Central memory CD8-positive, alpha-beta T cell (primary cell): Measurements from ENCODE around the gene MRE11.
A peak's percentile ranks its signal among the peaks of the same experiment; 100 is the strongest.
"Not testable (repeated sequence)": the region's sequence is repeated elsewhere in the genome, so short reads cannot be mapped to it uniquely, and the experiment has no call there.

Experiments
- ATAC-seq: fragments of 150-1000 bp; cut with Tn5 transposase; replicated peaks from 2 replicates; pipeline ENCODE4 v1.10.0; 2022; ENCODE audit warnings: mild to moderate bottlenecking, moderate FRiP score, moderate number of reproducible peaks; ENCODE audit not compliant: poor library complexity, severe bottlenecking; ENCODE audit errors: extremely low read depth
- DNase-seq, 2 donors: peaks; one replicate each; pipeline ENCODE4 v3.0.0; 2021; ENCODE audit warnings: low spot score in 2 of 2
- H3K27ac Mint-ChIP-seq: one replicate; pipeline ENCODE4 v1.8.0; 2022; ENCODE audit warnings: low read depth, mild to moderate bottlenecking, moderate library complexity, mixed read lengths
- H3K27me3 Mint-ChIP-seq: one replicate; pipeline ENCODE4 v1.8.0; 2022; ENCODE audit warnings: mixed read lengths
- H3K36me3 Mint-ChIP-seq: one replicate; pipeline ENCODE4 v1.8.0; 2022; ENCODE audit warnings: mild to moderate bottlenecking, moderate library complexity, mixed read lengths; ENCODE audit not compliant: insufficient read depth
- H3K4me1 Mint-ChIP-seq: one replicate; pipeline ENCODE4 v1.8.0; 2022; ENCODE audit warnings: mixed read lengths
- H3K4me3 Mint-ChIP-seq: one replicate; pipeline ENCODE4 v1.8.0; 2022; ENCODE audit warnings: mild to moderate bottlenecking, moderate library complexity, mixed read lengths
- H3K9me3 Mint-ChIP-seq: one replicate; pipeline ENCODE4 v1.8.0; 2022; ENCODE audit warnings: mixed read lengths

Gene MRE11

GRCh38 chr11:94521684-94522083 lies 28.0 kb upstream of the MRE11 start:
- DNase-seq (no peak), ATAC-seq (no peak)
- H3K27me3 Mint-ChIP-seq = peaks cover 27% of the 10 kb centered on the region

GRCh38 chr11:94519478-94520084 lies 25.9 kb upstream of the MRE11 start:
- Mint-ChIP-seq H3K9me3 (no peaks in the 10 kb centered on the region), H3K4me3 (no peak overlapping the region), H3K27ac (no peak overlapping the region), H3K4me1 (no peaks in the 10 kb centered on the region), H3K36me3 (peaks cover 5% of the 10 kb centered on the region), H3K27me3 (peaks cover 27% of the 10 kb centered on the region)
- ATAC-seq (no peak), DNase-seq (no peak)

More at GRCh38 chr11:94521684-94522083, 28.0 kb upstream of the MRE11 start:
- Mint-ChIP-seq H3K9me3 (no peaks in the 10 kb centered on the region), H3K4me3 (no peak overlapping the region), H3K36me3 (peaks cover 3% of the 10 kb centered on the region), H3K4me1 (no peaks in the 10 kb centered on the region), H3K27ac (no peak overlapping the region)

GRCh38 chr11:94518300-94518699 lies 24.7 kb upstream of the MRE11 start:
- H3K4me1 Mint-ChIP-seq = peaks cover under 1% of the 10 kb centered on the region
- no peak for ATAC-seq
- H3K36me3 Mint-ChIP-seq = peaks cover 2% of the 10 kb centered on the region

GRCh38 chr11:94516725-94517124 lies 23.1 kb upstream of the MRE11 start:
- no peak overlapping the region for H3K27ac Mint-ChIP-seq

More at GRCh38 chr11:94518300-94518699, 24.7 kb upstream of the MRE11 start:
- Mint-ChIP-seq H3K27me3 (peaks cover 18% of the 10 kb centered on the region), H3K27ac (no peak overlapping the region), H3K4me3 (no peak overlapping the region), H3K9me3 (no peaks in the 10 kb centered on the region)
- DNase-seq = no peak

GRCh38 chr11:94515398-94515797 lies 21.8 kb upstream of the MRE11 start:
- Mint-ChIP-seq H3K36me3 (peaks cover 4% of the 10 kb centered on the region), H3K4me1 (peaks cover 18% of the 10 kb centered on the region)

More at GRCh38 chr11:94516725-94517124, 23.1 kb upstream of the MRE11 start:
- H3K9me3 Mint-ChIP-seq = no peaks in the 10 kb centered on the region
- peaks cover 17% of the 10 kb centered on the region for H3K4me1 Mint-ChIP-seq
- H3K36me3 Mint-ChIP-seq = peaks cover 4% of the 10 kb centered on the region
- ATAC-seq (no peak), DNase-seq (no peak)
- H3K27me3 Mint-ChIP-seq = peaks cover 11% of the 10 kb centered on the region
- H3K4me3 Mint-ChIP-seq = no peak overlapping the region

GRCh38 chr11:94513091-94513490 lies 19.4 kb upstream of the MRE11 start:
- peak overlapping the region; percentile 81 for H3K4me3 Mint-ChIP-seq
- peaks cover 18% of the 10 kb centered on the region for H3K4me1 Mint-ChIP-seq
- no peak for DNase-seq
- peak; percentile 33 for ATAC-seq
- H3K27ac Mint-ChIP-seq = no peak overlapping the region
- peaks cover 21% of the 10 kb centered on the region for H3K27me3 Mint-ChIP-seq
- no peaks in the 10 kb centered on the region for H3K9me3 Mint-ChIP-seq
- peaks cover 4% of the 10 kb centered on the region for H3K36me3 Mint-ChIP-seq

More at GRCh38 chr11:94515398-94515797, 21.8 kb upstream of the MRE11 start:
- Mint-ChIP-seq H3K4me3 (no peak overlapping the region), H3K27ac (no peak overlapping the region), H3K27me3 (peaks cover 11% of the 10 kb centered on the region), H3K9me3 (no peaks in the 10 kb centered on the region)
- DNase-seq (no peak), ATAC-seq (no peak)

- Mint-ChIP-seq H3K36me3 (peaks cover 4% of the 10 kb centered on the region), H3K4me3 (peak within 1 kb of the TSS; percentile 81), H3K27ac (peak within 1 kb of the TSS; percentile 55), H3K9me3 (no peaks in the 10 kb centered on the region), H3K4me1 (peaks cover 18% of the 10 kb centered on the region), H3K27me3 (peaks cover 23% of the 10 kb centered on the region)
- DNase-seq = peak; percentile 22 to 39
- peak; percentile 77 for ATAC-seq
These were observed 18.5 kb upstream of the MRE11 start, which contains the start of gene C11orf97 for GRCh38 chr11:94511932-94512781. Gene C11orf97, plus strand, starts transcription at chr11:94512461. Its CDS starts 68 bp downstream, at chr11:94512529.

GRCh38 chr11:94507485-94507884 lies 13.8 kb upstream of the MRE11 start:
- Mint-ChIP-seq H3K4me3 (no peak overlapping the region), H3K36me3 (peaks cover 2% of the 10 kb centered on the region), H3K27me3 (peaks cover 12% of the 10 kb centered on the region), H3K27ac (no peak overlapping the region), H3K4me1 (peaks cover 9% of the 10 kb centered on the region), H3K9me3 (no peaks in the 10 kb centered on the region)
- ATAC-seq (no peak), DNase-seq (no peak)

- H3K36me3 Mint-ChIP-seq, ATAC-seq, H3K27ac Mint-ChIP-seq, H3K9me3 Mint-ChIP-seq, H3K4me3 Mint-ChIP-seq, H3K4me1 Mint-ChIP-seq, DNase-seq: not testable (repeated sequence)
- peaks cover 12% of the 10 kb centered on the region for H3K27me3 Mint-ChIP-seq
These were observed 12.9 kb upstream of the MRE11 start for GRCh38 chr11:94506513-94506912.

GRCh38 chr11:94504689-94505293 lies 11.1 kb upstream of the MRE11 start:
- peaks cover 6% of the 10 kb centered on the region for H3K36me3 Mint-ChIP-seq
- H3K4me1 Mint-ChIP-seq = no peaks in the 10 kb centered on the region
- no peak overlapping the region for H3K4me3 Mint-ChIP-seq
- DNase-seq = no peak
- no peak for ATAC-seq
- no peak overlapping the region for H3K27ac Mint-ChIP-seq
- H3K27me3 Mint-ChIP-seq = peaks cover 12% of the 10 kb centered on the region
- no peaks in the 10 kb centered on the region for H3K9me3 Mint-ChIP-seq

GRCh38 chr11:94501522-94501921 lies 7.9 kb upstream of the MRE11 start:
- no peaks in the 10 kb centered on the region for H3K27me3 Mint-ChIP-seq
- no peaks in the 10 kb centered on the region for H3K4me1 Mint-ChIP-seq
- no peak overlapping the region for H3K27ac Mint-ChIP-seq
- ATAC-seq = no peak
- H3K36me3 Mint-ChIP-seq = peaks cover 31% of the 10 kb centered on the region
- DNase-seq = no peak
- no peaks in the 10 kb centered on the region for H3K9me3 Mint-ChIP-seq
- H3K4me3 Mint-ChIP-seq = no peak overlapping the region

- DNase-seq (no peak), ATAC-seq (no peak)
- no peaks in the 10 kb centered on the region for H3K27me3 Mint-ChIP-seq
- no peak overlapping the region for H3K27ac Mint-ChIP-seq
- H3K4me3 Mint-ChIP-seq = no peak overlapping the region
- H3K4me1 Mint-ChIP-seq = peaks cover 4% of the 10 kb centered on the region
- H3K36me3 Mint-ChIP-seq = peaks cover 32% of the 10 kb centered on the region
- no peaks in the 10 kb centered on the region for H3K9me3 Mint-ChIP-seq
These were observed 6.5 kb upstream of the MRE11 start for GRCh38 chr11:94500181-94500580.
